GM12878 (cell line): ENCODE results near the gene ZNF888. TPM values are rescaled to one million over a fixed set of nuclear protein-coding genes. Genes with fewer than 3 reads are reported as not detected.

Experiments used
- BCL11A ChIP-seq: IDR thresholded peaks from 2 replicates; pipeline ENCODE4 v1.6.1; 2011; ENCODE audit warnings: low read depth, low read length
- E4F1 ChIP-seq: fragments of 450-650 bp; IDR thresholded peaks from 2 replicates; pipeline ENCODE4 v1.6.1; 2018; ENCODE audit warnings: borderline replicate concordance, mild to moderate bottlenecking; ENCODE audit not compliant: partially characterized antibody
- EP300 ChIP-seq, 2 experiments: fragments of 150-350 bp in 1 of 2; IDR thresholded peaks; 2 replicates each; pipeline ENCODE4 v1.6.1; 2011 to 2012; ENCODE audit warnings: low read depth in 2 of 2, low read length in 2 of 2, borderline replicate concordance in 1 of 2, improper control_type of control experiment in 1 of 2, inconsistent platforms in 1 of 2; ENCODE audit not compliant: control insufficient read depth in 1 of 2
- EZH2 ChIP-seq: IDR thresholded peaks from 2 replicates; pipeline ENCODE4 v1.6.1; 2012; ENCODE audit warnings: low read depth, mild to moderate bottlenecking, control low read depth, inconsistent platforms, low read length, borderline replicate concordance; ENCODE audit not compliant: control insufficient read depth
- FOS ChIP-seq: IDR thresholded peaks from 3 replicates; pipeline ENCODE4 v1.6.1; 2011; ENCODE audit warnings: borderline replicate concordance; ENCODE audit not compliant: insufficient read length; ENCODE audit errors: extremely low read depth
- GATAD2B ChIP-seq: fragments of 450-650 bp; conservative IDR thresholded peaks from 2 replicates; pipeline ENCODE4 v1.6.1; 2017; ENCODE audit warnings: low read depth, mild to moderate bottlenecking, moderate library complexity
- HDAC2 ChIP-seq: fragments of 200-600 bp; sonication (generic); IDR thresholded peaks from 2 replicates; pipeline ENCODE4 v1.6.1; 2017
- KLF5 ChIP-seq: fragments of 450-650 bp; IDR thresholded peaks from 2 replicates; pipeline ENCODE4 v1.6.1; 2014; ENCODE audit warnings: mild to moderate bottlenecking; ENCODE audit not compliant: partially characterized antibody
- MLLT1 ChIP-seq: fragments of 450-650 bp; IDR thresholded peaks from 2 replicates; pipeline ENCODE4 v1.6.1; 2016; ENCODE audit warnings: mild to moderate bottlenecking
- MXI1 ChIP-seq: fragments of 150-350 bp; IDR thresholded peaks from 2 replicates; pipeline ENCODE4 v1.6.1; 2011; ENCODE audit warnings: low read depth, mild to moderate bottlenecking, inconsistent platforms, low read length, improper control_type of control experiment
- MYC ChIP-seq: IDR thresholded peaks from 2 replicates; pipeline ENCODE4 v1.6.1; 2011; ENCODE audit warnings: mild to moderate bottlenecking, low read length, moderate library complexity, inconsistent platforms; ENCODE audit not compliant: insufficient read depth, insufficient replicate concordance, insufficient read length, severe bottlenecking
- NR2F1 ChIP-seq: fragments of 450-650 bp; conservative IDR thresholded peaks from 2 replicates; pipeline ENCODE4 v1.6.1; 2017; ENCODE audit warnings: mild to moderate bottlenecking
- POU2F2 ChIP-seq: IDR thresholded peaks from 3 replicates; pipeline ENCODE4 v1.6.1; 2011; ENCODE audit warnings: low read depth, mild to moderate bottlenecking, low read length, borderline replicate concordance
- RAD21 ChIP-seq: IDR thresholded peaks from 2 replicates; pipeline ENCODE4 v1.6.1; 2011; ENCODE audit warnings: mild to moderate bottlenecking, low read depth, low read length, moderate library complexity; ENCODE audit not compliant: insufficient read depth
- RAD51 ChIP-seq: fragments of 450-650 bp; IDR thresholded peaks from 2 replicates; pipeline ENCODE4 v1.6.1; 2016; ENCODE audit warnings: moderate library complexity, mild to moderate bottlenecking, inconsistent platforms
- SIX5 ChIP-seq: IDR thresholded peaks from 2 replicates; pipeline ENCODE4 v1.6.1; 2011; ENCODE audit warnings: mild to moderate bottlenecking, low read depth, low read length, moderate library complexity; ENCODE audit not compliant: severe bottlenecking
- STAT3 ChIP-seq: IDR thresholded peaks from 2 replicates; pipeline ENCODE4 v1.6.1; 2011; ENCODE audit warnings: low read depth, low read length, improper control_type of control experiment
- TBL1XR1 ChIP-seq: IDR thresholded peaks from 2 replicates; pipeline ENCODE4 v1.6.1; 2012; ENCODE audit warnings: low read depth, low read length, improper control_type of control experiment
- ZBTB33 ChIP-seq: fragments of 450-650 bp; IDR thresholded peaks from 2 replicates; pipeline ENCODE4 v1.6.1; 2017; ENCODE audit warnings: mild to moderate bottlenecking
- ZNF384 ChIP-seq: IDR thresholded peaks from 2 replicates; pipeline ENCODE4 v1.6.1; 2012; ENCODE audit warnings: low read depth, mild to moderate bottlenecking, low read length, improper control_type of control experiment, borderline replicate concordance
- polyA plus RNA-seq, 11 experiments: library from polyadenylated mRNA; depleted of rRNA in 4 of 11; unstranded in 6 of 11; stranded (reverse) in 5 of 11; fragments of >200 nt; fragmentation: Nextera tagmentation in 4 of 11; fragmentation: Illumina TruSeq in 1 of 11; extraction: Ambion mirVana in 4 of 11; extraction: Trizol in 1 of 11; gene quantifications; 1 replicate in 1 of 11; 2 replicates in 10 of 11; pipeline versions ENCODE4 v1.2.1 to v1.2.3, GENCODE V29; 2011 to 2016; ENCODE audit warnings: inconsistent platforms in 2 of 11, missing spikeins in 2 of 11, low read depth in 1 of 11
- total RNA-seq, 4 experiments: library from RNA; depleted of rRNA in 3 of 4; stranded (reverse); fragments of >200 nt in 3 of 4; fragmentation: Illumina TruSeq in 1 of 4; extraction: Trizol in 1 of 4; gene quantifications; 2 replicates each; pipeline versions ENCODE4 v1.2.1 to v1.2.3, GENCODE V29; 2013 to 2021

The ZNF888 gene
- total and polyA plus RNA-seq, 10 of the 15 experiments (the other 5 are each of a cell fraction or from before 2014, with no cell fraction given), result 0.26 to 4.3 (median 2.7) TPM

DNA sequence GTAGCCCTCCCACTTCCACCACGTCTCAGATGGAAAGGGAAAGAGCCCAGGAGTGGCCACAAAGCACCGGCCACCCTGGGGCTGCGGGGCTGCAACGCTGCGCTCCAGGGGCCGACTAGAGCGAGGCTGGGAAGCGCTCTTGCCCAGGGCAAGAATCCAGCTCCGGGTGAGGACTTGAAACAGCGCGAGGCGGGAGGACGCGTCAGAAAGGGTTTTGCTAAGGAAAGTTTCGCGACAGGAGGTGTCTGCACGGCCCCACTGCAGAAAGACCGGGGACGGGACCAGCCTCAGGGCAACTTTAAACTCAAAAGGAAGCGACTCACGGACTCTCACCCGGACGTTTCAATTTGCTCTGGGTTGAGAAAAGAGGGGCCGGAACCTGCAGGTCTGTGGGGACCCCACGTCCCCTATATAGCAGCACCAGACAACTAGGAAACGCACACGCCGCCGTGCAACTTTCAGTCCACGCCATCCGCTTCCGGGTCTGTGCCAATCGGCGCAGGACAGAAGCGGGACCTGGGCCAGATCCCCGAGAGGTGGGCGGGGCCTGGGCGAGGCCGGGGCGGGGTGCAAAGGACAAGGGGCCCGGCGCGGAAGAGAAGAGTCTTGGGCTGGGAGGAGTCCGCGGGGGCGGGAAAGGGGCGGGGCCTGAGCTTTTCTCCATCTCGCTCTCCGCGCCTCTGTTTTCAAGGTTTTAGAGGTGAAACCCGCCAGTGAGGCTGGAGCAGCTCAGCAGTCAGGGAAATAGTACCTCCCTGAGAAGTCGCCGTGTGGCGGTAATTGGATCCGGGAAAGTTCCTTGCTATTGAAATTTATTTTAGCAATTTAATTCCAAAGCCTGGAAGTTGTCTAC, 39.4 kb upstream of the ZNF888 start, which contains the start of gene ZNF816 (continued):
- TF ChIP-seq MYC (no peak), EZH2 (no peak), FOS (no peak), GATAD2B (no peak), ZNF384 (no peak), HDAC2 (no peak), E4F1 (peak; percentile 74), POU2F2 (peak; percentile 37; the same call in 1 of the 3 replicates), MXI1 (peak; percentile 71; the same call in 1 of the 2 replicates), SIX5 (no peak), TBL1XR1 (no peak), EP300 (IDR thresholded peaks at IDR 0.05; ENCODE audit: borderline replicate concordance in 1 of 2, control insufficient read depth in 1 of 2, low read depth in 2 of 2, low read length in 2 of 2) (no peak), ZBTB33 (no peak), MLLT1 (no peak), BCL11A (no peak), KLF5 (peak; percentile 22), STAT3 (no peak), RAD21 (no peak), NR2F1 (no peak), RAD51 (no peak)
